Measurements from ENCODE around the gene LMBR1L.
A peak's percentile ranks its signal among the peaks of the same experiment; 100 is the strongest.

LMBR1L gene

GRCh38 chr12:49109641-49110463 lies 795 bp downstream of the LMBR1L start (continued):
- TF ChIP-seq ZNF362 (tag by site-specific recombination; IDR thresholded peaks at IDR 0.05) (no peak), ZNF521 (tag by site-specific recombination; IDR thresholded peaks at IDR 0.05) (no peak), ZBTB21 (tag by site-specific recombination; IDR thresholded peaks at IDR 0.05) (no peak), ZFP37 (tag by site-specific recombination; IDR thresholded peaks at IDR 0.05) (no peak), ZNF146 (tag by site-specific recombination; IDR thresholded peaks at IDR 0.05) (no peak), ZNF785 (tag by site-specific recombination; IDR thresholded peaks at IDR 0.05) (no peak), KLF10 (tag by site-specific recombination; IDR thresholded peaks at IDR 0.05) (peak; percentile 19; the same call in 1 of the 2 replicates), ZNF366 (tag by site-specific recombination; conservative IDR thresholded peaks at IDR 0.05) (peak; percentile 34; the same call in 1 of the 2 replicates), ZNF335 (tag by site-specific recombination; conservative IDR thresholded peaks at IDR 0.05) (0 out of 2 replicates have a peak, but pooled peaks have one; percentile 2), ZNF510 (tag by site-specific recombination; IDR thresholded peaks at IDR 0.05; ENCODE audit: insufficient replicate concordance) (no peak), ZFP69B (tag by site-specific recombination; IDR thresholded peaks at IDR 0.05) (no peak), ZNF600 (tag by site-specific recombination; IDR thresholded peaks at IDR 0.05) (0 out of 2 replicates have a peak, but pooled peaks have one; percentile 30), PRDM1 (tag by site-specific recombination; IDR thresholded peaks at IDR 0.05) (peak; percentile 46; the same call in 1 of the 2 replicates), ZBTB20 (tag by site-specific recombination; IDR thresholded peaks at IDR 0.05) (peak; percentile 23; the same call in 1 of the 2 replicates), KLF17 (tag by site-specific recombination; IDR thresholded peaks at IDR 0.05) (peak; percentile 19; the same call in 1 of the 2 replicates), REST (tag by site-specific recombination; IDR thresholded peaks at IDR 0.05) (no peak), ZBTB10 (tag by site-specific recombination; IDR thresholded peaks at IDR 0.05) (0 out of 2 replicates have a peak, but pooled peaks have one; percentile 13), PRDM10 (tag by site-specific recombination; IDR thresholded peaks at IDR 0.05) (no peak), GLIS2 (tag by site-specific recombination; IDR thresholded peaks at IDR 0.05) (0 out of 2 replicates have a peak, but pooled peaks have one; percentile 33), ZNF473 (tag by site-specific recombination; IDR thresholded peaks at IDR 0.05) (no peak), ZNF548 (tag by site-specific recombination; IDR thresholded peaks at IDR 0.05) (no peak), MZF1 (tag by site-specific recombination; IDR thresholded peaks at IDR 0.05; ENCODE audit: borderline replicate concordance) (peak; percentile 16; the same call in 1 of the 2 replicates), ZNF391 (tag by site-specific recombination; IDR thresholded peaks at IDR 0.05; ENCODE audit: borderline replicate concordance, low read depth) (no peak), KLF8 (tag by site-specific recombination; IDR thresholded peaks at IDR 0.05) (0 out of 2 replicates have a peak, but pooled peaks have one; percentile 50), ZNF423 (tag by site-specific recombination; IDR thresholded peaks at IDR 0.05) (peak; percentile 42; the same call in 1 of the 2 replicates), TRIM28 (IDR thresholded peaks at IDR 0.05; ENCODE audit: borderline replicate concordance, low read length) (no peak), SCRT1 (tag by site-specific recombination; IDR thresholded peaks at IDR 0.05; ENCODE audit: borderline replicate concordance) (no peak), ZNF112 (tag by site-specific recombination; IDR thresholded peaks at IDR 0.05) (no peak)
